Heart right ventricle (tissue), 16 donors: ENCODE results near the gene ECSCR. TPM values are rescaled to one million over a fixed set of nuclear protein-coding genes. Genes with fewer than 3 reads are reported as not detected.
"Not testable (repeated sequence)": the region's sequence is repeated elsewhere in the genome, so short reads cannot be mapped to it uniquely, and the experiment has no call there.

Source experiments
- ATAC-seq, 8 donors: fragments of 200-7000 bp; cut with Tn5 transposase; one replicate each; pipeline ENCODE4 v1.9.1; 2020; ENCODE audit warnings: mild to moderate bottlenecking in 8 of 8, moderate library complexity in 8 of 8, moderate number of reproducible peaks in 1 of 8
- DNase-seq, 2 donors: peaks; one replicate each; pipeline ENCODE4 v3.0.0-alpha.2; 2020
- H3K27ac ChIP-seq, 10 donors: fragments of 200-600 bp; sonication (generic) in 2 of 10; one replicate each; pipeline versions ENCODE4 v1.5.0 to v1.8.0; 2020 to 2022; ENCODE audit warnings: mild to moderate bottlenecking in 3 of 10
- H3K27me3 ChIP-seq, 7 donors: fragments of 200-600 bp; one replicate each; pipeline ENCODE4 v1.8.0; 2021 to 2022; ENCODE audit warnings: mild to moderate bottlenecking in 2 of 7
- H3K36me3 ChIP-seq, 9 donors: fragments of 200-600 bp; sonication (generic) in 1 of 9; one replicate each; pipeline versions ENCODE4 v1.5.0 to v1.8.0; 2020 to 2022; ENCODE audit warnings: mild to moderate bottlenecking in 2 of 9
- H3K4me1 ChIP-seq, 9 donors: fragments of 200-600 bp; sonication (generic) in 1 of 9; one replicate each; pipeline versions ENCODE4 v1.5.0 to v1.8.0; 2020 to 2022; ENCODE audit warnings: mild to moderate bottlenecking in 4 of 9
- H3K4me3 ChIP-seq, 10 donors: fragments of 200-600 bp; sonication (generic) in 2 of 10; one replicate each; pipeline versions ENCODE4 v1.5.0 to v1.8.0; 2020 to 2022; ENCODE audit warnings: mild to moderate bottlenecking in 7 of 10, moderate library complexity in 2 of 10
- H3K9me3 ChIP-seq, 11 donors: fragments of 200-600 bp in 10 of 11; sonication (generic) in 2 of 11; one replicate each; pipeline versions ENCODE4 v1.5.0 to v1.8.0; 2013 to 2022; ENCODE audit warnings: mild to moderate bottlenecking in 2 of 11, control low read depth in 1 of 11, moderate library complexity in 1 of 11
- WGBS, 2 donors: extraction: QIAGEN DNeasy Blood & Tissue Kit; methylation state at CpG; one replicate each; pipeline ENCODE4 v1.1.7; 2013; ENCODE audit warnings: inconsistent platforms in 1 of 2; 5-methylcytosine and 5-hydroxymethylcytosine counted together
- intact Hi-C, 10 donors: fragments of 100-400 bp; cut with DNase I; formaldehyde crosslinking; loops; one replicate each; pipeline versions ENCODE4 v1.11.1 to v1.14.2; 2022
- polyA plus RNA-seq, 2 donors: library from polyadenylated mRNA; stranded (reverse); fragments of 200-250 nt; gene quantifications; one replicate each; pipeline ENCODE4 v1.2.3, GENCODE V29; 2013
- total RNA-seq, 10 donors: library from RNA; stranded (reverse); fragmentation: NEBNext Ultra II Directional in 3 of 10; extraction: Animal tissue kit (Norgen Biotek cat#: 25700) in 3 of 10; gene quantifications; one replicate each; pipeline versions ENCODE4 v1.2.1 to v1.2.4, GENCODE V29; 2021 to 2023
- TF ChIP-seq, protein P1 (sequence below), 9 donors: fragments of 200-600 bp; sonication (generic) in 2 of 9; IDR thresholded peaks; one replicate each; pipeline versions ENCODE4 v1.5.0 to v1.8.0; 2021 to 2022; ENCODE audit warnings: antibody characterized with exemption in 9 of 9, mild to moderate bottlenecking in 5 of 9, moderate library complexity in 1 of 9
- donor health status: Arrhythmogenic right ventricular cardiomyopathy.
- donor health status: ischemic (EF 13 %, LVEDD 7.1; RV severe dilation, severe dysfunction).
- donor health status: healthy with polysubstance abuse.
- donor health status: DM: no; HTN: yes; CAD: no.
- donor health status: DM: no; HTN: no; CAD: no.
- donor health status: ischemic (EF 25% LVEDD 6.9; RV normal size, moderate dysfunction).
- donor health status: ischemic (EF 25% LVEDD 5.7; RV mildly dilated, moderate dysfunction).
- donor health status: healthy.
- donor health status: DM: yes; HTN: yes; CAD: no.
- donor health status: Ischemic cardiomyopathy.
- donor health status: ischemic (EF 35%, LVEDD 5.7; RV mildly dilated, moderate dysfunction).
- donor health status: nonischemic (EF 11% LVEDD 7.7; RV severe dilation, severe dysfunction).
- donor health status: DM: yes; HTN: yes; CAD: no.
- donor health status: PGD.
- donor health status: ischemic (EF 29% LVEDD 5.4; RV normal size, mild dysfunction).
- donor health status: nonischemic (EF 23%, LVEDD 6.1; RV moderate dilation, normal function).

The ECSCR gene
- total and polyA plus RNA-seq, 12 donors = 11.0 to 64.2 (median 19.2) TPM

GRCh38 chr5:139443831-139444453, 18.6 kb downstream of the ECSCR start:
- intact Hi-C loops = no loop called here
- peaks cover 0 to 25% (median 10%) of the 10 kb centered on the region in 9 donors for H3K4me1 ChIP-seq
- H3K9me3 ChIP-seq = no peaks in the 10 kb centered on the region
- TF ChIP-seq, protein P1, sequence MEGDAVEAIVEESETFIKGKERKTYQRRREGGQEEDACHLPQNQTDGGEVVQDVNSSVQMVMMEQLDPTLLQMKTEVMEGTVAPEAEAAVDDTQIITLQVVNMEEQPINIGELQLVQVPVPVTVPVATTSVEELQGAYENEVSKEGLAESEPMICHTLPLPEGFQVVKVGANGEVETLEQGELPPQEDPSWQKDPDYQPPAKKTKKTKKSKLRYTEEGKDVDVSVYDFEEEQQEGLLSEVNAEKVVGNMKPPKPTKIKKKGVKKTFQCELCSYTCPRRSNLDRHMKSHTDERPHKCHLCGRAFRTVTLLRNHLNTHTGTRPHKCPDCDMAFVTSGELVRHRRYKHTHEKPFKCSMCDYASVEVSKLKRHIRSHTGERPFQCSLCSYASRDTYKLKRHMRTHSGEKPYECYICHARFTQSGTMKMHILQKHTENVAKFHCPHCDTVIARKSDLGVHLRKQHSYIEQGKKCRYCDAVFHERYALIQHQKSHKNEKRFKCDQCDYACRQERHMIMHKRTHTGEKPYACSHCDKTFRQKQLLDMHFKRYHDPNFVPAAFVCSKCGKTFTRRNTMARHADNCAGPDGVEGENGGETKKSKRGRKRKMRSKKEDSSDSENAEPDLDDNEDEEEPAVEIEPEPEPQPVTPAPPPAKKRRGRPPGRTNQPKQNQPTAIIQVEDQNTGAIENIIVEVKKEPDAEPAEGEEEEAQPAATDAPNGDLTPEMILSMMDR (IDR thresholded peaks at IDR 0.05) = no peak
- H3K27me3 ChIP-seq = no peaks in the 10 kb centered on the region
- peaks cover 0 to 19% (median 0%) of the 10 kb centered on the region in 9 donors for H3K36me3 ChIP-seq
- H3K27ac ChIP-seq = no peak overlapping the region
- ATAC-seq (no peak), DNase-seq (no peak)
- H3K4me3 ChIP-seq = no peak overlapping the region
- 67 to 81% methylated on average over 4 of the region's 4 CpGs for WGBS, 2 donors

GRCh38 chr5:139440416-139440815, 22.1 kb downstream of the ECSCR start:
- Histone ChIP-seq H3K4me1 (peaks cover 0 to 22% (median 12%) of the 10 kb centered on the region in 9 donors), H3K27ac (peak overlapping the region in 2 of 10 donors; percentile 97), H3K36me3 (peaks cover 0 to 21% (median 0%) of the 10 kb centered on the region in 9 donors)
- H3K9me3 ChIP-seq, ATAC-seq, intact Hi-C loops, H3K4me3 ChIP-seq, H3K27me3 ChIP-seq, DNase-seq: not testable (repeated sequence)
- WGBS, 2 donors = 96 to 97% methylated on average over 17 of the region's 17 CpGs

DNA sequence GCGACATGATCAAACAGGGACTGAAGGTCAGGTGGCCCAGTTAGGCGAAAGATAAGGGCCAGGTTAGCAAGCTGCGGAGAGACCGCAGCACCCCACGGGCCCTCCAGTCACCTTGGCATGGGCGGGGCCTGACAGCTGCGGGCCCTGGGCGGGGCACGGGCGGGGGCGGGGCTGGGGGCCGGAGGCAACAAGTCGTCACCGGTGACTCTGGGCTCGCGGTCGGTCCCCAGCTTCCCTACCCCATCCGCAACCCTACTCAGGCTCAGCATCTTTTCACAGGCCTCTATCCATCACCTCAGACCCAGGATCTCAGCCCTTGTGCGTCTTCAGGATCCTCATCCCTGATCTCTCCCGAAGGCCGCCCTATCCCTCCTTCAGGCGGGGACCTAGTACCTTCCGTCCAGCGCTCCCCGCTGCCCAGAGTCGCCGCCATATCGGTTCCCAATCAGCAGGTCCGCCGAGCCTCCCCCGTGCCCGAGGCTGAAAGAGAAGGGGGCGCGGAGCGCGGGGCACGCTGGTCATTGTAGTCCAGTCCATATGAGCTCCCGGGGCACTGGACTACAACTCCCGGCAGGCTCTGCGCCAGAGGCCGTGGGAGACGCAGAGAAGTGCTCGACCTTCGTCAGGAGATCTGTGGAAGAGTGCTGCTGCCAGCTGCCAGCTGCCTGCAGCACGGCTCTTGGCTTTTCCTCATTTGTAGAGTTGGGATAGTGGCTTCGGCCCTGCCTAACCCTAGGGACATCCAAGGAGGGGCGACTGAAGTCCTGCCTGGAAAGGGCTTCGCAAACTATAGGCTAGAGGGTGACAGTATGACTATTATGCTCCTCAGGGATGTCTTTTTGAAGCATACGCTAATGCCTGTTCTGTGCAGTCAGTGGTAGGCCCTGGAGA, 23.3 kb downstream of the ECSCR start, which contains the start of gene DNAJC18:
Gene DNAJC18, minus strand, starts transcription at position 513 of the 891 bp plus-strand sequence. Its CDS starts 80 bp downstream, at position 433.
- H3K36me3 ChIP-seq = peaks cover 0 to 32% (median 9%) of the 10 kb centered on the region in 9 donors
- intact Hi-C loops = loop anchor here in 1 of 10 donors (5.0 kb wide), 1 partner anchor 43 kb away; the partner anchor contains the start of gene STING1
- H3K4me1 ChIP-seq = peaks cover 0 to 22% (median 12%) of the 10 kb centered on the region in 9 donors
- ATAC-seq = peak; percentile 98 to 99 (median 99)
- DNase-seq = peak; percentile 94 to 95
- WGBS, 2 donors = 3% methylated on average over 49 of the region's 49 CpGs
- no peaks in the 10 kb centered on the region for H3K9me3 ChIP-seq
- peak within 1 kb of the TSS; percentile 47 to 95 (median 78) for H3K4me3 ChIP-seq
- TF ChIP-seq, protein P1 (IDR thresholded peaks at IDR 0.05) = no peak
- H3K27me3 ChIP-seq = no peaks in the 10 kb centered on the region
- peak within 1 kb of the TSS; percentile 85 to 98 (median 92) for H3K27ac ChIP-seq

DNA sequence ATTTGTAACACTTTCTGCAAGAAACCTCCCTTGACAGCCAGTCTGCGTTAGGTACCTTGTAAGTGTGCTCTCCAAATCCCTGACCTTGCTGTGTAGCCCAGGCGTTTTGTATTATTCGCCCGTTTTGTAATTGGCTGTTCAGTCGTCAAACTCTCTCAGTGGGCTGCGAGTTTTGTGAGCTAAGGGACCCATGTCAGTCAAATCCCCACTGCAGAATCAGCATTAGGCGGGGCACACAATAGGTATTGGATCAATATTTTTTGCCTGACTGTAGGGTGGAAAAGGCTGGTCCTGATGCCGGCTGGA, 23.9 kb downstream of the ECSCR start:
- Histone ChIP-seq H3K36me3 (peaks cover 0 to 38% (median 15%) of the 10 kb centered on the region in 9 donors), H3K4me1 (peaks cover 0 to 16% (median 12%) of the 10 kb centered on the region in 9 donors), H3K4me3 (peak overlapping the region; percentile 47 to 95 (median 78)), H3K27ac (peak overlapping the region; percentile 85 to 98 (median 92)), H3K27me3 (no peaks in the 10 kb centered on the region), H3K9me3 (no peaks in the 10 kb centered on the region)
- TF ChIP-seq, protein P1 (IDR thresholded peaks at IDR 0.05) = no peak
- intact Hi-C loops = loop anchor here in 1 of 10 donors (5.0 kb wide), 1 partner anchor 44 kb away; the partner anchor contains the start of gene STING1
- 26% methylated on average over 8 of the region's 8 CpGs for WGBS, 2 donors
- DNase-seq (no peak), ATAC-seq (no peak)
